LoVo (cell line): Measurements from ENCODE around the gene HBA1.
"Not testable (repeated sequence)": the region's sequence is repeated elsewhere in the genome, so short reads cannot be mapped to it uniquely, and the experiment has no call there.

Experiments
- DNase-seq: peaks from one replicate; pipeline ENCODE4 v3.0.0-alpha.2; 2016; ENCODE audit warnings: low spot score

Gene HBA1

GRCh38 chr16:204046-204445 lies 27.6 kb downstream of the HBA1 start:
- not testable (repeated sequence) for DNase-seq

GRCh38 chr16:209359-209758 lies 32.9 kb downstream of the HBA1 start:
- DNase-seq, result not testable (repeated sequence)

GRCh38 chr16:211631-212180 lies 35.2 kb downstream of the HBA1 start:
- DNase-seq, result not testable (repeated sequence)

- DNase-seq, result no peak
Observed at GRCh38 chr16:212999-213398, 36.5 kb downstream of the HBA1 start.

GRCh38 chr16:220021-220420 lies 43.5 kb downstream of the HBA1 start:
- no peak for DNase-seq
